Esophagus (tissue), 2 donors: Measurements from ENCODE around the gene RAB4A. TPM values are rescaled to one million over a fixed set of nuclear protein-coding genes. Genes with fewer than 3 reads are reported as not detected.

Experiments used
- H3K27ac ChIP-seq, 2 donors: one replicate each; pipeline ENCODE4 v1.5.1; 2013; ENCODE audit warnings: low read depth in 2 of 2, mild to moderate bottlenecking in 2 of 2, inconsistent platforms in 1 of 2, low read length in 1 of 2, moderate library complexity in 1 of 2
- H3K27me3 ChIP-seq, 2 donors: one replicate each; pipeline ENCODE4 v1.6.1; 2013; ENCODE audit warnings: low read length in 2 of 2, control low read depth in 1 of 2, mild to moderate bottlenecking in 1 of 2; ENCODE audit not compliant: insufficient read depth in 2 of 2, control insufficient read depth in 1 of 2
- H3K36me3 ChIP-seq, 2 donors: one replicate each; pipeline ENCODE4 v1.6.1; 2013; ENCODE audit warnings: low read length in 1 of 2; ENCODE audit not compliant: control insufficient read depth in 2 of 2, insufficient read depth in 2 of 2
- H3K4me1 ChIP-seq, 2 donors: one replicate each; pipeline ENCODE4 v1.6.1; 2013; ENCODE audit warnings: low read length in 1 of 2; ENCODE audit not compliant: control insufficient read depth in 2 of 2, insufficient read depth in 2 of 2
- H3K4me3 ChIP-seq, 2 donors: one replicate each; pipeline ENCODE4 v1.5.1; 2013; ENCODE audit warnings: low read length in 2 of 2, mild to moderate bottlenecking in 2 of 2, low read depth in 1 of 2, moderate library complexity in 1 of 2
- H3K9me3 ChIP-seq, 2 donors: one replicate each; pipeline ENCODE4 v1.6.1; 2013; ENCODE audit warnings: mild to moderate bottlenecking in 2 of 2, low read depth in 1 of 2, low read length in 1 of 2, moderate library complexity in 1 of 2; ENCODE audit not compliant: control insufficient read depth in 2 of 2, insufficient read depth in 1 of 2
- WGBS, 2 donors: extraction: QIAGEN DNeasy Blood & Tissue Kit; methylation state at CpG; one replicate each; pipeline ENCODE4 v1.1.7; 2013; 5-methylcytosine and 5-hydroxymethylcytosine counted together
- polyA plus RNA-seq, 2 donors: library from polyadenylated mRNA; stranded (reverse); fragments of 200-250 nt; gene quantifications; one replicate each; pipeline ENCODE4 v1.2.3, GENCODE V29; 2013
- donor health status: healthy with polysubstance abuse.
- donor health status: Bipolar disorder and iron deficiency.

The RAB4A gene
- 10 to 100 TPM; 15.0 to 36.6 TPM for polyA plus RNA-seq

GRCh38 chr1:229270547-229271447 lies at the start of gene RAB4A:
Gene RAB4A (plus strand): TSS chr1:229271111. CDS start chr1:229271340, 229 bp downstream.
- Histone ChIP-seq H3K27ac (peak within 1 kb of the TSS; percentile 90 to 93), H3K27me3 (no peaks in the 10 kb centered on the region), H3K9me3 (peaks cover 0 to 4% of the 10 kb centered on the region in 2 donors), H3K36me3 (no peaks in the 10 kb centered on the region), H3K4me1 (peaks cover 4 to 16% of the 10 kb centered on the region in 2 donors), H3K4me3 (peak within 1 kb of the TSS; percentile 74 to 99)
- 14 to 15% methylated on average over 71 to 95 of the region's 95 CpGs for WGBS, 2 donors

GRCh38 chr1:229222081-229222480 lies 48.8 kb upstream of the RAB4A start:
- H3K9me3 ChIP-seq: no peaks in the 10 kb centered on the region
- no peaks in the 10 kb centered on the region for H3K27me3 ChIP-seq
- no peak overlapping the region for H3K4me3 ChIP-seq
- H3K36me3 ChIP-seq: no peaks in the 10 kb centered on the region
- WGBS, 2 donors: 96 to 97% methylated on average over 3 of the region's 3 CpGs
- peaks cover 0 to 2% of the 10 kb centered on the region in 2 donors for H3K4me1 ChIP-seq
- no peak overlapping the region for H3K27ac ChIP-seq

GRCh38 chr1:229223498-229223897 lies 47.4 kb upstream of the RAB4A start:
- no peaks in the 10 kb centered on the region for H3K27me3 ChIP-seq
- no peaks in the 10 kb centered on the region for H3K9me3 ChIP-seq
- WGBS, 2 donors: 69 to 87% methylated on average over 8 of the region's 8 CpGs
- peaks cover 0 to 2% of the 10 kb centered on the region in 2 donors for H3K4me1 ChIP-seq
- H3K4me3 ChIP-seq: no peak overlapping the region
- H3K36me3 ChIP-seq: no peaks in the 10 kb centered on the region
- no peak overlapping the region for H3K27ac ChIP-seq

- H3K27me3 ChIP-seq: no peaks in the 10 kb centered on the region
- H3K36me3 ChIP-seq: no peaks in the 10 kb centered on the region
- 73 to 88% methylated on average over 2 of the region's 2 CpGs for WGBS, 2 donors
- no peak overlapping the region for H3K4me3 ChIP-seq
- H3K27ac ChIP-seq: no peak overlapping the region
- H3K9me3 ChIP-seq: no peaks in the 10 kb centered on the region
- peaks cover 0 to 2% of the 10 kb centered on the region in 2 donors for H3K4me1 ChIP-seq
These were observed 46.6 kb upstream of the RAB4A start for GRCh38 chr1:229224308-229224707.

GRCh38 chr1:229225331-229225782 lies 45.6 kb upstream of the RAB4A start:
- Histone ChIP-seq H3K27me3 (no peaks in the 10 kb centered on the region), H3K4me3 (no peak overlapping the region), H3K4me1 (peaks cover 0 to 7% of the 10 kb centered on the region in 2 donors), H3K9me3 (no peaks in the 10 kb centered on the region), H3K36me3 (no peaks in the 10 kb centered on the region), H3K27ac (no peak overlapping the region)
- WGBS, 2 donors: 53 to 56% methylated on average over 7 of the region's 7 CpGs

GRCh38 chr1:229226796-229227195 lies 44.1 kb upstream of the RAB4A start:
- Histone ChIP-seq H3K4me3 (no peak overlapping the region), H3K9me3 (no peaks in the 10 kb centered on the region), H3K36me3 (no peaks in the 10 kb centered on the region), H3K4me1 (peaks cover 0 to 6% of the 10 kb centered on the region in 2 donors), H3K27ac (no peak overlapping the region), H3K27me3 (no peaks in the 10 kb centered on the region)
- 73 to 74% methylated on average over 4 of the region's 4 CpGs for WGBS, 2 donors

- H3K36me3 ChIP-seq: no peaks in the 10 kb centered on the region
- 10 to 11% methylated on average over 15 of the region's 15 CpGs for WGBS, 2 donors
- peaks cover 0 to 11% of the 10 kb centered on the region in 2 donors for H3K4me1 ChIP-seq
- H3K4me3 ChIP-seq: no peak overlapping the region
- H3K27me3 ChIP-seq: no peaks in the 10 kb centered on the region
- no peaks in the 10 kb centered on the region for H3K9me3 ChIP-seq
- no peak overlapping the region for H3K27ac ChIP-seq
These were observed 43.5 kb upstream of the RAB4A start for GRCh38 chr1:229227298-229227919.

GRCh38 chr1:229228522-229228921 lies 42.4 kb upstream of the RAB4A start:
- no peaks in the 10 kb centered on the region for H3K9me3 ChIP-seq
- no peak overlapping the region for H3K4me3 ChIP-seq
- H3K36me3 ChIP-seq: no peaks in the 10 kb centered on the region
- H3K27ac ChIP-seq: no peak overlapping the region
- H3K27me3 ChIP-seq: no peaks in the 10 kb centered on the region
- 84 to 87% methylated on average over 2 of the region's 2 CpGs for WGBS, 2 donors
- H3K4me1 ChIP-seq: peaks cover 0 to 11% of the 10 kb centered on the region in 2 donors

GRCh38 chr1:229229137-229229720 lies 41.7 kb upstream of the RAB4A start:
- Histone ChIP-seq H3K4me1 (peaks cover 0 to 11% of the 10 kb centered on the region in 2 donors), H3K27me3 (no peaks in the 10 kb centered on the region), H3K36me3 (no peaks in the 10 kb centered on the region), H3K27ac (peak overlapping the region; percentile 73 to 87), H3K9me3 (no peaks in the 10 kb centered on the region), H3K4me3 (peak overlapping the region in 1 of 2 donors; percentile 11)
- 15 to 18% methylated on average over 7 of the region's 7 CpGs for WGBS, 2 donors
